AG20443 (cell line): ENCODE measurements around the gene SNED1.

Experiments
- DNase-seq: peaks from one replicate; pipeline ENCODE4 v3.0.0; 2012; ENCODE audit warnings: low spot score, mixed read lengths

The SNED1 gene

GRCh38 chr2:240997856-240998705 lies at the start of gene SNED1:
SNED1 (plus strand) TSS chr2:240998618; CDS start chr2:240998838, 220 bp downstream.
- DNase-seq = peak; percentile 93

GRCh38 chr2:240948905-240949790 lies 49.3 kb upstream of the SNED1 start:
- no peak for DNase-seq

GRCh38 chr2:240949791-240950705 lies 48.4 kb upstream of the SNED1 start:
- DNase-seq = no peak

GRCh38 chr2:240951045-240951594 lies 47.3 kb upstream of the SNED1 start:
- no peak for DNase-seq

- DNase-seq = no peak
Measured at GRCh38 chr2:240952496-240953246, 45.7 kb upstream of the SNED1 start.

GRCh38 chr2:240953426-240954410 lies 44.7 kb upstream of the SNED1 start:
- no peak for DNase-seq

- no peak for DNase-seq
Measured at GRCh38 chr2:240954436-240955305, 43.7 kb upstream of the SNED1 start.

GRCh38 chr2:240955306-240956170 lies 42.9 kb upstream of the SNED1 start:
- no peak for DNase-seq

- DNase-seq = no peak
Measured at GRCh38 chr2:240956171-240956934, 42.1 kb upstream of the SNED1 start.

- DNase-seq = no peak
Measured at GRCh38 chr2:240956935-240957655, 41.3 kb upstream of the SNED1 start.

GRCh38 chr2:240957656-240958365 lies 40.6 kb upstream of the SNED1 start:
- DNase-seq = peak; percentile 60

GRCh38 chr2:240958366-240959213 lies 39.8 kb upstream of the SNED1 start:
- DNase-seq = no peak

- DNase-seq = no peak
Measured at GRCh38 chr2:240959214-240959940, 39.0 kb upstream of the SNED1 start.

GRCh38 chr2:240959941-240960308 lies 38.5 kb upstream of the SNED1 start:
- DNase-seq = no peak
